Skin of body (tissue), 2 donors: ENCODE data around the gene RPL13. TPM values are rescaled to one million over a fixed set of nuclear protein-coding genes. Genes with fewer than 3 reads are reported as not detected.
"Not testable (repeated sequence)": the region's sequence is repeated elsewhere in the genome, so short reads cannot be mapped to it uniquely, and the experiment has no call there.

ENCODE experiments used
- DNase-seq: peaks from one replicate; lab custom pipeline; 2025; lab: John Stamatoyannopoulos, UW
- total RNA-seq: library from RNA; depleted of rRNA; stranded (reverse); fragments of >200 nt; gene quantifications from one replicate; pipeline ENCODE4 v1.2.3, GENCODE V29; 2014

RPL13 gene
- total RNA-seq, 1 donor from 2014 or later, result 2,621 TPM

DNA sequence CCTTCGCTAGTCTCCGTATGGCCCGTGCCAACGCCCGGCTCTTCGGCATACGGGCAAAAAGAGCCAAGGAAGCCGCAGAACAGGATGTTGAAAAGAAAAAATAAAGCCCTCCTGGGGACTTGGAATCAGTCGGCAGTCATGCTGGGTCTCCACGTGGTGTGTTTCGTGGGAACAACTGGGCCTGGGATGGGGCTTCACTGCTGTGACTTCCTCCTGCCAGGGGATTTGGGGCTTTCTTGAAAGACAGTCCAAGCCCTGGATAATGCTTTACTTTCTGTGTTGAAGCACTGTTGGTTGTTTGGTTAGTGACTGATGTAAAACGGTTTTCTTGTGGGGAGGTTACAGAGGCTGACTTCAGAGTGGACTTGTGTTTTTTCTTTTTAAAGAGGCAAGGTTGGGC, 2.5 kb downstream of the RPL13 start:
- no peak for DNase-seq

DNA sequence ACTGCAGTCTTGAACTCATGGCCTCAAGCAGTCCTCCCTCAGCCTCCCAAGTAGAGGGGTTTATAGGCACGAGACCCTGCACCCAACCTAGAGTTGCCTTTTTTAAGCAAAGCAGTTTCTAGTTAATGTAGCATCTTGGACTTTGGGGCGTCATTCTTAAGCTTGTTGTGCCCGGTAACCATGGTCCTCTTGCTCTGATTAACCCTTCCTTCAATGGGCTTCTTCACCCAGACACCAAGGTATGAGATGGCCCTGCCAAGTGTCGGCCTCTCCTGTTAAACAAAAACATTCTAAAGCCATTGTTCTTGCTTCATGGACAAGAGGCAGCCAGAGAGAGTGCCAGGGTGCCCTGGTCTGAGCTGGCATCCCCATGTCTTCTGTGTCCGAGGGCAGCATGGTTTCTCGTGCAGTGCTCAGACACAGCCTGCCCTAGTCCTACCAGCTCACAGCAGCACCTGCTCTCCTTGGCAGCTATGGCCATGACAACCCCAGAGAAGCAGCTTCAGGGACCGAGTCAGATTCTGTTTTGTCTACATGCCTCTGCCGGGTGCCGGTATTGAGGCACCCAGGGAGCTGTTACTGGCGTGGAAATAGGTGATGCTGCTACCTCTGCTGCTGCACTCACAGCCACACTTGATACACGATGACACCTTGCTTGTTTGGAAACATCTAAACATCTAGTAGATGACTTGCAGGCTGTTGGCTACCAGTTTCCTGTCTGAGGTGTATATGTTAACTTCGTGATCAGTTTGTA, 3.3 kb downstream of the RPL13 start:
- no peak for DNase-seq

GRCh38 chr16:89564476-89565255, 4.2 kb downstream of the RPL13 start:
- no peak for DNase-seq

- no peak for DNase-seq
Observed at GRCh38 chr16:89565256-89565505, 4.7 kb downstream of the RPL13 start.

GRCh38 chr16:89565506-89566372, 5.3 kb downstream of the RPL13 start:
- DNase-seq, result no peak

GRCh38 chr16:89567656-89568594, 7.4 kb downstream of the RPL13 start:
- no peak for DNase-seq

- no peak for DNase-seq
Observed at GRCh38 chr16:89569506-89570341, 9.2 kb downstream of the RPL13 start.

GRCh38 chr16:89570342-89570923, 10.0 kb downstream of the RPL13 start:
- no peak for DNase-seq

- DNase-seq, result not testable (repeated sequence)
Observed at GRCh38 chr16:89570983-89571598, 10.6 kb downstream of the RPL13 start.

DNA sequence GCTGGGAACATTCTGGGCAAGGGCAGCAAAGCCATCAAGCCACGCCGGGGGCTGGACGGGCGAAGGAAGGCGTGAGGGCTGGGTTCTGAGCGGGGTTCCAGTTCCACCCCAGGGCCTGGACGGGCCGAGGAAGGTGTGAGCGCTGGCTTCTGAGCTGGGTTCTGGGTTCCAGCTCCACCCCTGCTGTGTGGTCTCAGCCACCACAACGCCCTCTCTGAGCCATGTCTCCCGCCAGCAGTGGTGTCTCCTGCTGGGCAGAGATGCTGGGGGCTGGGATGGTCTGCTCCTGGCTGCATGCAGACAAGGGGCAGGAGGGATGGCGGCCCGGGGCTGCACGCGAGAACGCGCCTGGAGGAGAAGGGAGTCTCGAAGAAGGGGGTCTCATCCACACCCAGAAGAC, 11.2 kb downstream of the RPL13 start:
- DNase-seq, result no peak

GRCh38 chr16:89572073-89572484, 11.6 kb downstream of the RPL13 start:
- no peak for DNase-seq

GRCh38 chr16:89572485-89573205, 12.2 kb downstream of the RPL13 start:
- DNase-seq, result no peak

- no peak for DNase-seq
Observed at GRCh38 chr16:89573826-89574680, 13.6 kb downstream of the RPL13 start.

DNA sequence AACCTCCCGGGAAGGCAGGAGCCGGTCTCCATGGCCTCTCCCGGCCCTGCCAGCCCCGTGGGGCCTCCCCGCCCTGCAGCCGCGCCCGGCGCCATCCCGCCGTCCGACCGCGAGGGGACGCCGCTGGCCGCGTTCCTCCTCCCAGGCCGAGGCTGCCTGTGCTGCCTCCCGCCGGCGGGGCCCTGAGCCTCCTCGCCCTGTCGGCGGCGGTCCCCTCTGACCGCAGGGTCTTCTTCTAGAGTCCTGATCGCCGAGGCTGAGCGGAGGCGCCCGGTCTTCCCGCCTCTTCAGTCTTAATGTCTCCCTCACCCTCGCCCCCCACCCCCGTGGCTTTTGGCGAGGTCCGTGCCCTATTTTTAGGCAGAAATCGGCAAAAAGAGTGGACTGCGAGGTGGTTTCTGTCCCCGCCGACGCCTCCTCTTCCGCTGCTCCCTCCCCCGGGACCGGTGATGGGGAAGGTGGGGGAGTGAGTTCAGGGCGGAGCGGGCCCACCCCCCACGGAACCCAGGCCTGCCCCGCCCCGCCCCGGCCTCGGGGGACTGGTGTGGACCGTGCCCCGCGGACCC, 14.3 kb downstream of the RPL13 start:
- no peak for DNase-seq

DNA sequence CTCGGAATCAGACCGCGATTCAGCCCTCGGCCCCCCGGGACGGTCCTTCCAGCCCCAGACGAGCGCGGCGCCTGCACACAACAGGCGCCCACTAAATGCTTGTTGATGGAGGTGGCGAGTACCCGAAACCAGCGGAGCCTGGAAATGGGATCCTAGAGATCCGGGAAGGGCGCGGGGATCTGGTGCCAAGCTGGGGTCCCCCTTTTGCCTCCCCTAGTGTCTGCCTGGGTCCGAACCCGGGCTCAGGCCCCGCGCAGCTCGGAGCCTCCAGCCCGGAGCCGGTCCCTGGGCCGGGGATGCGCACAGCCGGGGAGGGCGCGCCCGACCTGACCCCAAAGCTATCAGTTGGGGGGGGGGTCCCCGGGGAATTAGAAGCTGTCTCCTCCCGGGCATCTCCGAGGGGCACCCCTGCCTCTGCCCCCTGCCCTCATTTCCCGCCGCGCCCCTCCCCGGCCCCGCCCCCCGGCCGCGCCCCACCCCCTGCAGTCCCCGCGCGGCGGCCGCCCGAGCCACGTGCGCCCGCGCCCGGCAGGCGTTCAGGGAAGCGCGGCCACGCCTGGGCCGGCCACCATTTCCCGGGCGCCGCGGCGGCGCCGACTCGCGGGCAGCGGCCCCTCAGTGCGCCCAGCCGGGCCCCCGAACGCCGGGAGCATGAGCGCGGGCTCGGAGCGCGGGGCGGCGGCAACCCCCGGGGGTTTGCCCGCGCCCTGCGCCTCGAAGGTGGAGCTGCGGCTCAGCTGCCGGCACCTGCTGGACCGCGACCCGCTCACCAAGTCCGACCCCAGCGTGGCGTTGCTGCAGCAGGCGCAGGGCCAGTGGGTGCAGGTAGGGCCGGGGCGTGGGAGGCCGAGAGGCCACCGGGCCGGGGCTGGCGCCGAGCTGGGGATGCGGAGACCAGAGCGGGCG, 15.0 kb downstream of the RPL13 start, which contains the start of gene CPNE7:
TSS of gene CPNE7 (plus strand) at position 512 of the 906 bp plus-strand sequence. CDS start at position 652, 140 bp downstream.
- no peak for DNase-seq
